ENCODE data around the gene AMPD1. TPM values are rescaled to one million over a fixed set of nuclear protein-coding genes. Genes with fewer than 3 reads are reported as not detected.

AMPD1 gene
- total RNA-seq, 2 donors from 2014 or later = 0.41 TPM; not detected in 1

GRCh38 chr1:114729782-114730181 is 34.4 kb upstream of the AMPD1 start:
- ATAC-seq (ENCODE audit: insufficient number of reproducible peaks, low FRiP score, low read depth) (no peak), DNase-seq (ENCODE audit: low spot score) (no peak)
- peaks cover 0 to 6% of the 10 kb centered on the region in 2 donors for H3K4me1 ChIP-seq (ENCODE audit: control insufficient read depth in 1 of 2, low read depth in 2 of 2)
- TF ChIP-seq CTCF (IDR thresholded peaks at IDR 0.05) = no peak
- no peaks in the 10 kb centered on the region for H3K9me3 ChIP-seq
- H3K27me3 ChIP-seq (replicated peaks; ENCODE audit: insufficient read depth) = no peaks in the 10 kb centered on the region
- H3K27ac ChIP-seq = no peak overlapping the region
- no peak overlapping the region for H3K4me3 ChIP-seq
- peaks cover 52% of the 10 kb centered on the region for H3K36me3 ChIP-seq

GRCh38 chr1:114728553-114728952 is 33.2 kb upstream of the AMPD1 start:
- no peaks in the 10 kb centered on the region for H3K27me3 ChIP-seq (replicated peaks; ENCODE audit: insufficient read depth)
- no peak for TF ChIP-seq CTCF (IDR thresholded peaks at IDR 0.05)
- peaks cover 0 to 6% of the 10 kb centered on the region in 2 donors for H3K4me1 ChIP-seq (ENCODE audit: control insufficient read depth in 1 of 2, low read depth in 2 of 2)
- H3K27ac ChIP-seq = no peak overlapping the region
- H3K4me3 ChIP-seq = no peak overlapping the region
- no peak for DNase-seq (ENCODE audit: low spot score)
- peaks cover 46% of the 10 kb centered on the region for H3K36me3 ChIP-seq
- no peak for ATAC-seq (ENCODE audit: insufficient number of reproducible peaks, low FRiP score, low read depth)
- H3K9me3 ChIP-seq = no peaks in the 10 kb centered on the region

- Histone ChIP-seq H3K9me3 (no peaks in the 10 kb centered on the region), H3K27ac (no peak overlapping the region), H3K36me3 (peaks cover 47% of the 10 kb centered on the region), H3K27me3 (replicated peaks; ENCODE audit: insufficient read depth) (no peaks in the 10 kb centered on the region), H3K4me1 (ENCODE audit: control insufficient read depth in 1 of 2, low read depth in 2 of 2) (peaks cover 0 to 5% of the 10 kb centered on the region in 2 donors), H3K4me3 (no peak overlapping the region)
- DNase-seq (ENCODE audit: low spot score) (no peak), ATAC-seq (ENCODE audit: insufficient number of reproducible peaks, low FRiP score, low read depth) (no peak)
- no peak for TF ChIP-seq CTCF (IDR thresholded peaks at IDR 0.05)
These were observed 29.9 kb upstream of the AMPD1 start for GRCh38 chr1:114725230-114725629.

- Histone ChIP-seq H3K9me3 (no peaks in the 10 kb centered on the region), H3K4me1 (ENCODE audit: control insufficient read depth in 1 of 2, low read depth in 2 of 2) (no peaks in the 10 kb centered on the region), H3K36me3 (peaks cover 53% of the 10 kb centered on the region), H3K27me3 (replicated peaks; ENCODE audit: insufficient read depth) (no peaks in the 10 kb centered on the region), H3K4me3 (no peak overlapping the region), H3K27ac (no peak overlapping the region)
- DNase-seq (ENCODE audit: low spot score) (no peak), ATAC-seq (ENCODE audit: insufficient number of reproducible peaks, low FRiP score, low read depth) (no peak)
- TF ChIP-seq CTCF (IDR thresholded peaks at IDR 0.05) = no peak
These were observed 28.6 kb upstream of the AMPD1 start for GRCh38 chr1:114723915-114724314.

GRCh38 chr1:114723457-114723856 is 28.1 kb upstream of the AMPD1 start:
- no peak overlapping the region for H3K27ac ChIP-seq
- DNase-seq (ENCODE audit: low spot score) (no peak), ATAC-seq (ENCODE audit: insufficient number of reproducible peaks, low FRiP score, low read depth) (no peak)
- H3K27me3 ChIP-seq (replicated peaks; ENCODE audit: insufficient read depth) = no peaks in the 10 kb centered on the region
- TF ChIP-seq CTCF (IDR thresholded peaks at IDR 0.05) = no peak
- no peaks in the 10 kb centered on the region for H3K4me1 ChIP-seq (ENCODE audit: control insufficient read depth in 1 of 2, low read depth in 2 of 2)
- H3K36me3 ChIP-seq = peaks cover 57% of the 10 kb centered on the region
- no peak overlapping the region for H3K4me3 ChIP-seq
- no peaks in the 10 kb centered on the region for H3K9me3 ChIP-seq
